Posterior vena cava (tissue), 2 donors: ENCODE data around the gene PGF. TPM values are rescaled to one million over a fixed set of nuclear protein-coding genes. Genes with fewer than 3 reads are reported as not detected.
"Not testable (repeated sequence)": the region's sequence is repeated elsewhere in the genome, so short reads cannot be mapped to it uniquely, and the experiment has no call there.

Experiments
- DNase-seq: peaks from one replicate; pipeline ENCODE4 v3.0.0-alpha.2; 2020; ENCODE audit warnings: low spot score
- intact Hi-C, 2 donors: fragments of 100-400 bp; cut with DNase I; formaldehyde crosslinking; loops; one replicate each; pipeline versions ENCODE4 v1.14.1 to v1.14.2; 2022 to 2023
- long read RNA-seq, 2 donors: library from polyadenylated mRNA; unstranded; transcript quantifications; one replicate each; pipeline ENCODE4 v2.0.0, GENCODE V29; 2020 to 2021
- total RNA-seq, 2 donors: library from RNA; stranded (reverse); fragmentation: NEBNext Ultra II Directional; extraction: Animal tissue kit (Norgen Biotek cat#: 25700); gene quantifications; one replicate each; pipeline ENCODE4 v1.2.1, GENCODE V29; 2021
- donor health status: DM: yes; HTN: yes; CAD: no.
- donor health status: DM: yes; HTN: yes; CAD: no.

PGF gene
- total RNA-seq = 10 to 100 TPM in 1 of 2 donors, 1 to 10 TPM in 1; 7.7 to 11.2 TPM
- long read RNA-seq, donor 1, transcript PGF-203 (6 exons, 1,699 nt) = major isoform, 5 of 10 reads
- long read RNA-seq, donor 1, partial matches to known transcripts = 1 of 10 reads
- long read RNA-seq, donor 1, other reads (novel, unspliced or antisense) = 1 of 10 reads
- long read RNA-seq, donor 2, transcript PGF-206 (7 exons, 1,927 nt) = minor isoform, 17 of 59 reads
- long read RNA-seq, donor 2, transcript PGF-203 (6 exons, 1,699 nt) = major isoform, 30 of 59 reads
- long read RNA-seq, donor 2, partial matches to known transcripts = 4 of 59 reads
- long read RNA-seq, donor 2, other reads (novel, unspliced or antisense) = 6 of 59 reads

DNA sequence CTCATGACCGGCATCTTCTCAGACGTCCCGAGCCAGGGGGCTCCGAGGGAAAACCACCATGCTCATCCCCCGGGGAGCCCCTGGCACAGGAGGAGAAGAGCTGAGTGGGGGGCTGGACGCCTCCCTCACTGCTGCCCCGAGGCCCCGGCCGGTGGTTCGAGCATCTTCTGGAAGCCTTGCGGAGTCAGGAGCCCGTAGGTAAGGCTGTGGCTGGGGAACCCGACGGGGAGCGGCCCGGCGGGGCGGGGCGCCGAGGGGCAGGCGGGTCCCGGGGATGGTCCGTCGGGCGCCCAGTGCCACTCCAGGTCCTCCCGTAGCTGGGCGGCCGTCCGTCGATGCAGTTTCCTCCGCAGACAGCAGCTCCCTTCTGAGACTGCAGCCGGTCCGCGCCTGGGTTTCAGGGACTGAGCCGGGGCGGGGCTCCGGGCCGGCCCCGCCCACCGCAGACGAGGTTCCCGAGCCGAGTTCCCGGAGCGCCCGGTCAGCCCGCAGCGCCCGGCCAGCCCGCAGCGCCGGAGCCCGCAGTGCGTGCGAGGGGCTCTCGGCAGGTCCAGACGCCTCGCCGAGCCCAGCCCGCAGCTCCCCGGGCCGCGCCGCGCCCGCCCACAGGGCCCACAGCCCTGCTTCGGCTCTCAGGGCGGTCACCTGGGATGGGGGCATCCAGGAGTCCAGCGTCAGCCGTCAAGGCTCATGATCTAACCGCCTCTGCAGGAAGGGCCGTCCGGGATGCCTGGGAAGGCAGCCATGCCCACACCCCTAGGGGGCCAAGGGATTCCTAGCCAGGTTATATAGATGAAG, at the start of gene PGF:
TSS of gene PGF (minus strand) at position 369 of the 798 bp plus-strand sequence. CDS start at position 14, 355 bp downstream.
- intact Hi-C loops = no loop called here
- DNase-seq = peak; percentile 90

DNA sequence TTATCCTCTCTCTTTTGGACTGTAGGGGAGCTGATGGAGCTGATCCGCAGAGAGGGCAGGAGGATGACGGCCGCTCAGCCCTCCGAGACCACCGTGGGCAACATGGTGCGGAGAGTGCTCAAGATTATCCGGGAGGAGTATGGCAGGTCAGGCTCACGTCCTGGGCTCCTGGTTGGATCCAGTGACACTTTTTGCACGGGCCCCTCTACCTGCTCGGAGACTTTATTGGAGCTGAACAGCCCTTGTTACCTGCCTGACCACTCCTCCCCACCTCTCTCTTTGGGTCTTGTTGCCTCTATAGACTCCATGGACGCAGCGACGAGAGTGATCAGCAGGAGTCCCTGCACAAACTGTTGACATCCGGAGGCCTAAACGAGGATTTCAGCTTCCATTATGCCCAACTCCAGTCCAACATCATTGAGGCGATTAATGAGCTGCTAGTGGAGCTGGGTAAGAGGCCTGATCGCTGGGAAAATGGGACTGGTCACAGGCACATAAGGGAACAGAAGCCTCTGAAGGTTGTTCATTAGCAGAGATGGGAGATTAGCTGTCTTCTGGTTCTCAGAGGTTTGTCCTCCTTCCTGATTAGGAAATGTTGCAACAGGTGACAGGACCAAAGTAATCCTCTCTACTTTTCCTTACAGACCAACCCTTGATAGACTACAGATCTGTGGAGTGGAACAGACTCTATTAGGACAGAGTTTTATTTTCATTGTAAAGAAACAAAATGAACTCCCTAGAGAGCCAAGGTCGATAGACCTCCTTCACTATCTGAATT, 48.0 kb upstream of the PGF start:
- DNase-seq = no peak
- intact Hi-C loops = no loop called here

DNA sequence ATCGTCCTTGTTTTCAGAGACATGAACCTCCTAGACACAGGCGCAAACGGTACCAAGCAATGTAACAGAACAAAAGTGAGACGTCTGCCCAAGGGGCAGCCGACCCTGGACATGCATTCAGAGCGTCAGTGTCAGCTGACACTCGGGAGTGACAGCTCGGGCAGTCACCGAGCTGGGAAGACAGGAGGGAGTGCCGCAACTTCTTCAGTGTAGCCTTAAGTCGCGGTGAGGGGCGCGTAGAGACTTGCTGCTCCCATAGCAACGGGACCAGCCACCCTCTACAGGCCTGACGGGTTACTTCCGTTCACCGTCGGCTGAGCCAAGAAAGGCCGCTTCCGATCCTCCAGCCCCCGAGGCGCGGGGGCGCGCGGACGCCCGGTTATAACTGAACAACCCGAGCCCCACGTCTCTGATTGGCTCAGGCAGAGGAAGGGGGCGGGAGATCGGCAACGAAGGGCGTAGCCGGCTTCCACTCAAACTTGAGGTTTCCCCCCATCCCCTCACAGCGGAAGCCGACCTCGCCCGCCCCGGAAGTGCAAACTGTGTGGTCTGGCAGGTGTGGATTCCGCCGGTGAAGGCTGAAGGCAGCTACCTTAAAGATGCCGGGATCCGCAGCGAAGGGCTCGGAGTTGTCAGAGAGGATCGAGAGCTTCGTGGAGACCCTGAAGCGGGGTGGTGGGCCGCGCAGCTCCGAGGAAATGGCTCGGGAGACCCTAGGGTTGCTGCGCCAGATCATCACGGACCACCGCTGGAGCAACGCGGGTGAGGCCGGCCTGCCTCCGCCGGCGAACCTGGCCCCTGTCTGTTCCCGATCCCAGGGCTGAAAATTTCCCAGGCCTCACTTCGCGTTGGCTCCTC, 47.2 kb upstream of the PGF start, which contains the start of gene EIF2B2:
TSS of gene EIF2B2 (plus strand) at position 530 of the 858 bp plus-strand sequence. CDS start at position 600, 70 bp downstream.
- intact Hi-C loops = no loop called here

DNA sequence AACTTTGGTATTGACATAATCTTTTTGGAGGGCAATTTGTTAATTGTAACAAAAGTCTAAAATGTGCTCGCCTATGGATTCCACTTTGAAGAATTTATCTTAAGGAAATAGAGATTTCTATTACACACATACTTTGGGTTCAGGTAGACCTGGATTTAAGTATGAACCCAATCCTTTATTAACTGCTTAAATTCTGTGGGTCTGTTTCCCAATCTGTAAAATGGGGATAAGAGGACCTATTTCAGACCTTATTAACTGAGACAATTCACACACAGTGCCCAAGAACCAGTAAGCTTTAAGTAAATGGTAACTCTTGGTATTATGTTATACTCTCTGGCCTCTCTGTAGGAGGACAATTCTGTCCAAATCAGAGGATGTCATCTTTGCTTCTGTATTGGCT, 46.5 kb upstream of the PGF start:
- intact Hi-C loops = no loop called here

More for the DNA sequence above, 47.2 kb upstream of the PGF start, which contains the start of gene EIF2B2:
- peak; percentile 99 for DNase-seq

DNA sequence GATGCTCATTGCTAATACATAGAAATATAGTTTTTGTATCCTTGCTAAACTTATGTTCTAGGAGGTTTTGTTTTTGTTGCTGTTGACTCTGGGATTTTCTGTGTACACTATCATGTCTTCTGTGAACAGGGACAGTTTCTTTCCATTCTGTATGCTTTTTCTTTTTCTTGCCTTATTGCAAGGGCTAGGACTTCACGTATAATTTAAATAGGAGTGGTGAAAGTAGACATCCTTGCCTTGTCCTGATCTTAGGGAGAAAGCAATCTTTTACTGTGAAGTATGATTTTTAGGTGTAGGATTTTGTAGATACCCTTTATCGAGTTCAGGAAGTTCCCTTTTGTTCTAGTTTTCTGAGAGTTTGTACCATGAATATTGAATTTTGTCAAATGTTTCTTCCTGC, 45.9 kb upstream of the PGF start:
- intact Hi-C loops = no loop called here
- DNase-seq = no peak

More for the DNA sequence above, 46.5 kb upstream of the PGF start:
- DNase-seq = no peak

DNA sequence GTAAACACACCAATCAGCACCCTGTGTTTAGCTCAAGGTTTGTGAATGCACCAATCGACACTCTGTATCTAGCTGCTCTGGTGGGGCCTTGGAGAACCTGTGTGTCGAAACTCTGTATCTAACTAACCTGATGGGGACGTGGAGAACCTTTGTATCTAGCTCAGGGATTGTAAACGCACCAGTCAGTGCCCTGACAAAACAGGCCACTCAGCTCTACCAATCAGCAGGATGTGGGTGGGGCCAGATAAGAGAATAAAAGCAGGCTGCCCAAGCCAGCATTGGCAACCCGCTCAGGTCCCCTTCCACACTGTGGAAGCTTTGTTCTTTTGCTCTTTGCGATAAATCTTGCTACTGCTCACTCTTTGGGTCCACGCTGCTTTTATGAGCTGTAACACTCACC, 40.4 kb upstream of the PGF start:
- DNase-seq, intact Hi-C loops: not testable (repeated sequence)

DNA sequence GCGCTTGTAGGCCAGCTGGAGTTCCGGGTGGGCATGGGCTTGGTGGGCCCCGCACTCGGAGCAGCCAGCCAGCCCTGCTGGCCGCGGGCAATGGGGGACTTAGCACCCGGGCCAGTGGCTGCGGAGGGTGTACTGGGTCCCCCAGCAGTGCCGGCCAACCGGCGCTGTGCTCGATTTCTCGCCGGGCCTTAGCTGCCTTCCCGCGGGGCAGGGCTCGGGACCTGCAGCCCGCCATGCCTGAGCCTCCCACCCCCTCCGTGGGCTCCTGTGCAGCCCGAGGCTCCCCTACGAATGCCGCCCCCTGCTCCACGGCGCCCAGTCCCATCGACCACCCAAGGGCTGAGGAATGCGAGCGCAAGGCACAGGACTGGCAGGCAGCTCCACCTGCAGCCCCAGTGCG, 38.8 kb upstream of the PGF start:
- DNase-seq, intact Hi-C loops: not testable (repeated sequence)

DNA sequence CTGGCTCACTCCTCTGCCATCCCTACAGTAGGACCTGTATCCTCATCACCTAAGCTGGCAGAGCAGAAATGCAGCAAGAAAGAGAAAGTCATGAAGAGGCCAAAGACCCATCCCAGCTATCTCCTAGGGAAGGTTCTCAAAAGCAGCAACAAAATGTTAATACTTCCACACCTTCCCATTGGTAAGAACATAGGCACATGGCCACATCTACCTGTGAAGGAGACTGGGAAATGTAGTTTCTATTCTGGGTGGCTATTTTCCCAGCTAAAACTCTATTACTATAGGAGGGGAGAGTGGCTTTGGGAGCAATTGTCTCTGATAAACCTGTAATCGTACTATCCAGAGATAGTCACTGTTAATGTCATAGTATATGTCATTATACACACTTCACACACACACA, 33.6 kb upstream of the PGF start:
- intact Hi-C loops = no loop called here
- DNase-seq = no peak

DNA sequence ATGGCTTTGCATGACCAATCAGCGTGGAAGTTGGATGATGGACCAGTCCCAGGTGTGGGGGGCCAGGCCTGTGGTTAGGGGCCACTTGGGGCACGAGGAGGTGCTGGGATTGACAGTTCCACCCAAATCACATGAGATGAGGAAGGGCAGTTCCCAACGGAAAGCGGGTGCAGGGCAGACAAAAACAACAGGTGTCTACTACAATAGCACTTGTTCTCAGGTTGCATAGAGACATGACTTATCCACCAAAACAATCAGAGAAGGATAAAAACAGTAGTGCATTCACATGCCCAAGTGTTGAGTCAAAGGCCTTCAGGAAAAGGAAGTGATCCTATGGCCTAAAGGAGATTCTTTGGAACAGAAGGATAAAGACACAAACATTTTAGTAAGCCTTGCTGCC, 32.7 kb upstream of the PGF start:
- no peak for DNase-seq
- intact Hi-C loops = no loop called here

DNA sequence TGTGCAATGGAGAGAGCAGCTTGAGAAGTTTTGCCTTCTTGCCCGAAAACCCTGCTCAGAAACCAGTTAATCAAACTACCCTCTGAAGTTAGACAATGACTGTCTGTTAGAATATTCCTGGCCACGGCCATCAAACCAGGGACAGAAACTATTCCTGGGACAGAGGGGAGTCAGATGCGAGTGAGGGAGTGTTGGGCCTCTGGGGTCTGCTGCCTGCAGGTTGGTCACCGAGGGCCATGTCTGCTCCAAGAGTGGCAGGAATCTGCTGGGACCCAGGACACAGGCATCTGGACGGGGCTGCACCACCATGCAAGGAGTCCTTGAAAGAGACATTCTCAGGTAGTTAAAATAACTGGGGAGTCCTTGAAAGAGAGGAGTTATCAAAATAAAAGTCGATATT, 30.4 kb upstream of the PGF start:
- DNase-seq = no peak
- intact Hi-C loops = no loop called here

DNA sequence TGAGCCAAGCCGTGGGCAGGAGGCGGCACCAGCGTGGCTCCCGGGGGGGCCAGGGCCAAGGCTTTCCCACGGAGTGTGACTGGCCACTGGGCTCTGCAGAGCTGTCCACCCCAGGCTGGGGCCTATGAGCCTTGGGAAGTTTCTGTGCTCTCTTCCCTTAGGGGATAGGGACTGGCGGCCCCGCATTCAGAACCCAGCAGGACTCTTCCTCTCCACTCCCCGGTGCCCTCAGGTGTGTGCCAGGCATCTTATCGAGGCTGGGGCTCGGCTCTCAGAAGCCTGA, 29.6 kb upstream of the PGF start:
- DNase-seq = no peak
- intact Hi-C loops = no loop called here

DNA sequence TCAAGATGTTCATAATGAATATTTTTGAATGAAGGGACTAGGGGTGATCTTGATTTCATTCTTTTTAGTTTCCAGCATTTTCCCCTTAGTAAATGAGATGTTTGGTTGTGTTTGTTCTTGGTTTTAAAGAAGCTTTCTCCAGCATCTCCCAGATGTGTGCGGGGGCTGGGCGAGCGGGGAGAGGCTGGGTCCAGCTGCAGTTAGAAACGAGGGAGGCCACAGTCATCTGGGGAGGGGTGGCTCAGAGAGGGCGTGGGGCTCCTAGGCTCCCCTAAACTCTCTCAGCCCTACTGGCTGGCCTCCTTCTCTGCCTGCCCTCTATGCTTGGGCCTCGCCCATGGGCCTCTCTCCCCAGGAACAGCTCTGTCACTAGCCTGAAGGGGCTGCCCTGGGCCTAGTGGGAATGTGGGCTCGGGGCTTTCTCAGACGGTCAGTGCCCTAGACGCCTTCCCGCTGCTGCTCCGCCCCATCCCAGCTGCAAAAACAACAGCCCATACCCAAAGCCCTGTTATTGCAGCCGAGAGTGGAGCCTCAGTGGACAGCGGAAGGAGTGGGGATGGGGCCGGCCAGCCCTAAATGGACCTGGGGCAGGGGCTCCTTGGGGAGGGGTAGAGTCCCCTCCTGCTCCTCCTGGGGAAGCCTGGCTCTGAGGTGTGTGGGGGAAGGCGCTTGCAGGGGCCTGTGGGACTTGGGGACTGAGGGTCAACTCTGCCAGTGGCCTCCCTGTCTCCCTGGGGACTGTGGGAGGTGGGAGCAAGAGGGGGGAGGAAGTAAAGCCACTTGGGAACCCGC, 29.0 kb upstream of the PGF start:
- intact Hi-C loops = no loop called here

DNA sequence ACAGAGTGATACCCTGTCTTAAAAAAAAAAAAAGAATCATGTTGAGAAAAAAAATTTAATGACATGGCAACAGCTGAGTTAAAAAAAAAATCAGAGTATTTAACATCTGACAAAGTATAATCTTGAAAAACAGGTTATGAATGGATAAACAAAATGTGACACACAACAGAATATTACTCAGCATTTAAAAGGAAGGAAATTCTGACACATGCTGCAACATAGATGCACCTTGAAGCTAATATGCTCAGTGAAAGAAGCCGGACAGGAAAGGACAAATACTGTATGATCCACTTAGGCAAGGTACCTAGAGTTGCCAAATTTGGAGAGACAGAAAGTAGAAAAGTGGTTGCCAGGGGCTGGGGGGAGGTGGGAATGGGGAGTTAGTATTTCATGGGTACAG, 27.9 kb upstream of the PGF start:
- intact Hi-C loops = no loop called here
- no peak for DNase-seq

More for the DNA sequence above, 29.0 kb upstream of the PGF start:
- DNase-seq = no peak

DNA sequence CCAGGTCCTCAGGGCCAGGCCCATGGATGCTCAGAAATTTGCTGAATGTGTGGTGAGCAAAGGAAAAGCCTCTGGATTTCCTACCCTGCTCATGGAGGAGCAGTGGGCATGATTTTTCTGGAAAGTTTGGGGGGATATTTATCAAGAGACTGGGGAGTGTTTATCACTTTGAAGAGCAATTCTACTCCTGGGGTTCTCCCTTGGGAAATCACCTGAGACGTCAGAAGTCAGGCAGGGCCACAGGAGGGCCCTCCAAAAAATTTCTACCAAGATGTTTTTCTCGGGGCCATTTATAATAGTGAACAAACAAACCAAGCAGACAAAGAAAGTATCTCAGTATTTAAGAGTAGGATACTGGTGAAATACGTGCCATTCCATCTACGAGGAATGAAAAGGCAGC, 27.3 kb upstream of the PGF start:
- DNase-seq = no peak
- intact Hi-C loops = no loop called here

DNA sequence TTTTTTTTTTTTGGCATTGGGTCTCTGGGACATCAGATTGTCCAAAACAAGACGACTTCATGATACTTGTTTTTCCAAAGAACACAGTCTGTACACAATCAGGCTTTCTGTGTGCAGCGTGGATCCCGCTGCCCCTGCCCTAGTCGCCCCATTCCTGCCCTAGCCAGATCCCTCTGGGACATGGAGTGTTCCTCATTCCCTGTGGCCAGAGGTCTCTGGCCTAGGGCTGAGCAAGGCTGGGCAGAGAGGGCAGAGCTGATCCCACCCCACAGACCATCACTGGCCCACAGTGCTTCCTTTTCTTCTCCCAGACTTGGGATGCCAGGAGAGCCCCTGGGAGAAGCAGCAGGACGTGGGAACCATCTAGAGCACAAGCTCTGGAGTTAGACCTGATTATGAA, 26.4 kb upstream of the PGF start:
- no peak for DNase-seq
- intact Hi-C loops = no loop called here

DNA sequence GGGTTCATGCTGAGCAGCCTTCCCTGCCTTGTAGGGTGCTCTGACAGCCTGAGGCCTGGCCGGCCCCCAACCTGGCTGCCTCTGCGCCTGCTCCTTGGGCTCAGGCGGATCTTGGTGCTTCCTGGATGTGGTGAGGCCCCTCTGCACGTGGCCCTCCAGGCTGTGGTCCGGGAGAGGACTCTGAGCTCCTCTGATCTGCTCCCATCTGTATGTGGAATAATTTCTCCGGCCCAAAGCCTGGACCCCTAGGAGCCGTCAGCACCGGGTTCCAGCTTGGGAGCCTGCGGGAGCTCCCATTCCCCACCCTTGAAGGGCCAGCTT, 26.0 kb upstream of the PGF start:
- no peak for DNase-seq
- intact Hi-C loops = no loop called here

DNA sequence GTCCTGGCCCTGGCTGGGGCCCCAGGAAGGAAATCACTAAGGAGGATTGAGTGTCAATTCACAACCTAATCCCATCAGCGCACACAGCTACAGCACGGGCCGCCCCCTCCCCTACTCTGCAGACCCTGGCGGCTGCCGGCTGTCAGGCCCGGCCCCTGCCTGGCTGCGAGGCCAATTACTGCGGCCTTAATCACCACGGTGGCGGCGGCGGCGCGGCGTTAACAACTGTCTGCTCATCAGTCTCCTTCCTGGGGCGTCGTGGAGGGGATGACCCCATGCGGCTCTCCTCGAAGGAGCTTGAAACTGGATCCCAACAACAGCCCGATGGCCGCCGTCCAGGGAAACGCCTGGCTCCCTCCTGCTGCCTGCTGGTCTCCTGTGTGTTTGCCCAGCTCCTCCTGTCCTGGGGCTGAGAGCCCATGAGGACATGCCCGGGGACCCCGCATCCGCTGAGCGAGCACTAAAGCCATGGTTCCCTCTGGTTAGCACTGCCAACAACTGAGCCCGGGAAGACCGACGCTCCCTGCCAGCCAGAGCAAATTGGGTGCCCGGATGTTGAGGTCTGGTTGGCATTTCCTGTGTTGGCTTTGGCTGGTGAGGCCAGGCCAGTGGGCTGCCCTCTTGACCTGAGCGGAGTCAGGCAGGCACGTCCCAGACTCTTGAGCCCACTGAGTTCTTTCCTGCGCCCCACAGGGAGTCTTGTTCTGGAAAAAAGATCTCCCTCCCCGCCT, 25.5 kb upstream of the PGF start:
- intact Hi-C loops = no loop called here
- peak; percentile 89 for DNase-seq

DNA sequence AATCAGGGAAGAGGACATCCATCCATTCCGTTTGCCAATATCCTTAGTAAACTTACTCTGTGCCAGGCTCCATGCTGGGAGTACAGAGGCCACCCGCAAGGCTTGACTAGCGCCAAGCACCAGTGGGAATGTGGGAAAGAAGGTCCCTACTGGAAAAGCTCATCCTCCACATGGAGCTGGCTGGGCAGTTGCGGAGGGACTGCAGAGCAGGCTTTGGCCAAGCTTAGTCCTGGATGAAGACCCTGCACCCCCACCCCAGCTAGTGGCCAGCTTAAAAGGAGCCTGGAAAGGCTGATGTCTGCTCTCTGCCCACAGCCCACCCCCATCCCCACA, 25.0 kb upstream of the PGF start:
- DNase-seq = no peak
- intact Hi-C loops = no loop called here
